A673 (cell line): ENCODE results near the gene MED13.

Source experiments
- CTCF ChIP-seq: fragments of 300-800, 200-600 bp; sonication (generic); conservative IDR thresholded peaks from 2 replicates; pipeline ENCODE4 v1.5.1; 2017; ENCODE audit warnings: low read depth, mild to moderate bottlenecking, antibody characterized with exemption, low read length, moderate library complexity, mixed read lengths
- EZH2 ChIP-seq: fragments of 200-600 bp; sonication (generic); IDR thresholded peaks from 2 replicates; pipeline ENCODE4 v1.6.1; 2017; ENCODE audit warnings: borderline replicate concordance, low read depth, mild to moderate bottlenecking, mixed read lengths, antibody characterized with exemption, low read length; ENCODE audit not compliant: poor library complexity, severe bottlenecking

GRCh38 chr17:62099532-62099931 lies 34.5 kb upstream of the MED13 start:
- TF ChIP-seq EZH2 (no peak), CTCF (no peak)
